Loucy (cell line): ENCODE measurements around the gene TXNDC12.

Source experiments
- H2AFZ ChIP-seq: fragments of 200-600 bp; sonication (generic); 2 replicates; pipeline ENCODE4 v1.6.0; 2016; ENCODE audit warnings: antibody characterized with exemption, mild to moderate bottlenecking, low read length, moderate library complexity
- H3F3A ChIP-seq: fragments of 200-600 bp; 2 replicates; pipeline ENCODE4 v1.6.0; 2016; ENCODE audit warnings: antibody characterized with exemption, low read depth, mild to moderate bottlenecking
- H3K27me3 ChIP-seq: fragments of 200-600 bp; sonication (generic); 2 replicates; pipeline ENCODE4 v1.6.1; 2014; ENCODE audit warnings: low read length, mild to moderate bottlenecking; ENCODE audit not compliant: insufficient read depth, poor library complexity, severe bottlenecking
- H3K36me3 ChIP-seq: fragments of 200-600 bp; sonication (generic); 2 replicates; pipeline ENCODE4 v1.6.1; 2016; ENCODE audit warnings: low read length; ENCODE audit not compliant: insufficient read depth
- H3K4me1 ChIP-seq: fragments of 200-600 bp; sonication (generic); 2 replicates; pipeline ENCODE4 v1.5.1; 2014; ENCODE audit warnings: low read length, mild to moderate bottlenecking; ENCODE audit not compliant: insufficient read depth, poor library complexity, severe bottlenecking
- H3K4me2 ChIP-seq: fragments of 200-600 bp; sonication (generic); 2 replicates; pipeline ENCODE4 v1.6.0; 2014; ENCODE audit warnings: antibody characterized with exemption, low read length, low read depth, mild to moderate bottlenecking; ENCODE audit not compliant: poor library complexity, severe bottlenecking
- H3K4me3 ChIP-seq: fragments of 200-600 bp; sonication (generic); 2 replicates; pipeline ENCODE4 v1.5.1; 2014; ENCODE audit warnings: low read length, mild to moderate bottlenecking, mixed read lengths; ENCODE audit not compliant: poor library complexity, severe bottlenecking
- H3K79me2 ChIP-seq: fragments of 200-600 bp; sonication (generic); 2 replicates; pipeline ENCODE4 v1.6.1; 2014; ENCODE audit warnings: low read length; ENCODE audit not compliant: insufficient read depth
- H3K9ac ChIP-seq: fragments of 200-600 bp; sonication (generic); 2 replicates; pipeline ENCODE4 v1.6.0; 2014; ENCODE audit warnings: mild to moderate bottlenecking, low read depth, low read length, moderate library complexity; ENCODE audit not compliant: poor library complexity, severe bottlenecking
- H3K9me2 ChIP-seq: fragments of 200-600 bp; sonication (generic); replicated peaks from 2 replicates; pipeline ENCODE4 v1.6.1; 2016; ENCODE audit warnings: low read depth, low read length, mixed read lengths
- H3K9me3 ChIP-seq: fragments of 200-600 bp; sonication (generic); 2 replicates; pipeline ENCODE4 v1.6.1; 2014; ENCODE audit warnings: mild to moderate bottlenecking, antibody characterized with exemption, low read length, low read depth; ENCODE audit not compliant: insufficient read depth
- H4K20me1 ChIP-seq: fragments of 200-600 bp; sonication (generic); 2 replicates; pipeline ENCODE4 v1.6.0; 2014; ENCODE audit warnings: antibody characterized with exemption, low read length, mild to moderate bottlenecking; ENCODE audit not compliant: insufficient read depth, poor library complexity, severe bottlenecking
- EZH2phosphoT487 ChIP-seq: fragments of 200-600 bp; IDR thresholded peaks from 2 replicates; pipeline ENCODE4 v1.6.1; 2018; ENCODE audit warnings: antibody characterized with exemption, mild to moderate bottlenecking, moderate library complexity, borderline replicate concordance
- TF ChIP-seq, protein P1 (sequence below): fragments of 200-600 bp; sonication (generic); conservative IDR thresholded peaks from 2 replicates; pipeline ENCODE4 v1.5.1; 2014; ENCODE audit warnings: mild to moderate bottlenecking, antibody characterized with exemption, low read length

Gene TXNDC12

DNA sequence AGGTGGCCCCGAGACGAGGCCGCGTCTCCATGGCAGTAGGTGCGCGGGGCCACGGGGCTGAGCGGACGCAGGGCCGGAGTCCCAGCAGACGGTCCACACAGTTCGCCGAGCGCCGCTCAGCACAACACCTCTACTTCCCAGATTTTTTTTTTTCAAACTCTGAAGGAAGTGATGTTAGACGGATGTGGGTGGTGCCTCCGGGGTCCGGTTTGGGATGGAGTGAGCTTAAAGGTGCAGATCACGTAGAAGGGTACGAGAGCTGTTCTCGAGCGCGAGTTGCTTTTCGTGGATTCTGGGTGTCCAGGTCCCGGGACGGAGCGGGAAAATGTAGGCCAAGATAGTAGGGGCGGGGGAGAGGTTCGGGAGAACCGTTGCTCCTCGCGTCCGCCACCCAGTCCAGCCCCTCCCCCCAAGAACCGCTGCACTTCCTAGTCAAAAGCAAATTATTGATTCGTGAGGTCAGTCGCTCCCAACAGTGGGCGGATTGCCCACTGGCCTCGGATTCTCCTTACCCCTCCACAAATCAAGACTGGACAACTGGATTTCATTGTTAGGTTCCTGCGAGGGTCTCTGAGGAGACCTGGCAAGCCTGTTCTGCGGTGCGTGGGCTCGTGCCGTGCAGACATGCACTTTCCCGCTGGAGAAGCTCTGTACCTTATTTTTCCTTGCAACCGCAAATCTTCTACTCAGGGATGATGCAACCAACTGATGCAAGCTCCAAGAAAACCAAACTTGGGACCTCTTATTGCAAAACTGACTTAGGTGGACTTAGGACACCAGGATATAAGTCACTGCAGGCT is at the start of gene TXNDC12:
Gene TXNDC12, minus strand, starts transcription at position 126 of the 800 bp plus-strand sequence. Its CDS starts 95 bp downstream, at position 31.
- Histone ChIP-seq H3K36me3 (peaks cover 3% of the 10 kb centered on the region; the same call in 1 of the 2 replicates), H3K79me2 (peaks cover 92% of the 10 kb centered on the region), H3K4me1 (peaks cover 44% of the 10 kb centered on the region), H3K9ac (peak within 1 kb of the TSS; percentile 91), H3K9me2 (no peaks in the 10 kb centered on the region), H4K20me1 (peaks cover 51% of the 10 kb centered on the region), H3F3A (no peaks in the 10 kb centered on the region), H2AFZ (peak within 1 kb of the TSS; percentile 65), H3K4me2 (peak within 1 kb of the TSS; percentile 96), H3K27me3 (no peaks in the 10 kb centered on the region), H3K4me3 (peak within 1 kb of the TSS; percentile 86), H3K9me3 (no peaks in the 10 kb centered on the region)
- TF ChIP-seq, protein P1, sequence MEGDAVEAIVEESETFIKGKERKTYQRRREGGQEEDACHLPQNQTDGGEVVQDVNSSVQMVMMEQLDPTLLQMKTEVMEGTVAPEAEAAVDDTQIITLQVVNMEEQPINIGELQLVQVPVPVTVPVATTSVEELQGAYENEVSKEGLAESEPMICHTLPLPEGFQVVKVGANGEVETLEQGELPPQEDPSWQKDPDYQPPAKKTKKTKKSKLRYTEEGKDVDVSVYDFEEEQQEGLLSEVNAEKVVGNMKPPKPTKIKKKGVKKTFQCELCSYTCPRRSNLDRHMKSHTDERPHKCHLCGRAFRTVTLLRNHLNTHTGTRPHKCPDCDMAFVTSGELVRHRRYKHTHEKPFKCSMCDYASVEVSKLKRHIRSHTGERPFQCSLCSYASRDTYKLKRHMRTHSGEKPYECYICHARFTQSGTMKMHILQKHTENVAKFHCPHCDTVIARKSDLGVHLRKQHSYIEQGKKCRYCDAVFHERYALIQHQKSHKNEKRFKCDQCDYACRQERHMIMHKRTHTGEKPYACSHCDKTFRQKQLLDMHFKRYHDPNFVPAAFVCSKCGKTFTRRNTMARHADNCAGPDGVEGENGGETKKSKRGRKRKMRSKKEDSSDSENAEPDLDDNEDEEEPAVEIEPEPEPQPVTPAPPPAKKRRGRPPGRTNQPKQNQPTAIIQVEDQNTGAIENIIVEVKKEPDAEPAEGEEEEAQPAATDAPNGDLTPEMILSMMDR, result no peak
- no peak for TF ChIP-seq EZH2phosphoT487

DNA sequence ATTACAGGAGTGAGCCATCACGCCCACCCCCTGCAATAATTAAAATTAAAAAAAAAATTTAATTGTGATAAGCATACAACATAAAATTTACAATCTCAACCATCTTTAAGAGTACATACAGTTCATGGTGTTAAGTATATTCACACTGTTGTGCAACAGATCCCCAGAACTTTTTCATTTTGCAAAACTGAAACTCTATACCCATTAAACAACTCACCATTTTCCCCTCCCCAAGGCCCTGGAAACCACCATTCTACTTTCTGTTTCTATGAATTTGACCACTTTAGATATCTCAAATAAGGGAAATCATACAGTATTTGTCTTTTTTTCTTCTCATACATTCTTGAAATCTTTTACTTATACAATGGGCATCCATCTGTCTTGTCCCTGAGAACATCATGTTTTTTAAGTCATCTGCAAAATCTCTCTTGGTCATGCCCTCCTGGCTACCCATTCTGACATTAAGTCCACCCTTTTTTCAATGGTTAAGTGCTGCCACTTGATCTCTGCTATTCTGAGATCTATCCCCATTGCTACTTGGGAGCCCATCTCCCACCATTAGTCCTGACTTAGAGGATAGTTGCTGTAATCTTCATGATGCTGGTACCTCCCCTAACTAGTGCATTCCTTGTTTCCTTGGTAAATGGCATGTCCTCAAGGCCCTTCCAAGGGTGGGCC is 47.5 kb upstream of the TXNDC12 start:
- Histone ChIP-seq H3K9me3 (no peaks in the 10 kb centered on the region), H3K4me1 (no peaks in the 10 kb centered on the region), H3K4me3 (no peak overlapping the region), H3F3A (no peaks in the 10 kb centered on the region), H3K4me2 (no peak overlapping the region), H3K9me2 (no peaks in the 10 kb centered on the region), H3K36me3 (no peaks in the 10 kb centered on the region), H2AFZ (no peak overlapping the region; the same call in 1 of the 2 replicates), H4K20me1 (no peaks in the 10 kb centered on the region), H3K79me2 (no peaks in the 10 kb centered on the region), H3K27me3 (no peaks in the 10 kb centered on the region), H3K9ac (no peak overlapping the region)
- TF ChIP-seq EZH2phosphoT487, result no peak
- TF ChIP-seq, protein P1, result no peak

DNA sequence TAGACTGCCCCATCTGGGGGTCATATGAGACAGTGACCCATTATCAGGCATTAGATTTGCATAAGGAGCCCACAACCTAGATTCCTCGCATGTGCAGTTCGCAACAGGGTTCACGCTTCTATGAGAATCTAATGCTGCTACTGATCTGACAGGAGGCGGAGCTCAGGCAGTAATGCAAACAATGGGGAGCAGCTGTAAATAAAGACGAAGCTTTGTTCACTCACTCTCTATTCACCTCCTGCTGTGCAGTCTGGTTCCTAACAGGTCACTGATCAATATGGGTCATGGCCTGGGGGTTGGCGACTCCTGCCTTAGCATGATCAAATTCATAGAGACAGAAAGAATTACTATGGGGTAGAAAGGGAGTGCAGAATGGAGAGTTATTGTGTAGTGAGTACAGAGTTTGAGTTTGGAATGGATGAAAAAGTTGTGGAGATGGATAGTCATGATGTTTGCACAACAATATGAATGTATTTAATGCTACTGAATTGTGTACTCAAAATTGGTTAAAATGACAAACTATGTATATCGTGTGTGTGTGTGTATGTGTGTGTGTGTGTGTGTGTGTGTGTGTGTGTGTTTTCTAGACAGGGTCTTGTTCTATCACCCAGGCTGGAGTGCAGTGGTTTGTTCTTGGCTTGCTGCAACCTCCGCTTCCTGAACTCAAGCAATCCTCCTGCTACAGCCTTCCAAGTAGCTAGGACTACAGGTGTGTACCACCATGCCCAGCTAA is 43.3 kb upstream of the TXNDC12 start:
- H3K79me2 ChIP-seq, result no peaks in the 10 kb centered on the region
- H3F3A ChIP-seq, result no peaks in the 10 kb centered on the region
- TF ChIP-seq EZH2phosphoT487, result no peak
- TF ChIP-seq, protein P1, result no peak
- no peak overlapping the region for H2AFZ ChIP-seq
- no peaks in the 10 kb centered on the region for H3K4me1 ChIP-seq
- H3K9me3 ChIP-seq, result no peaks in the 10 kb centered on the region
- H3K4me3 ChIP-seq, result no peak overlapping the region
- no peak overlapping the region for H3K4me2 ChIP-seq
- H3K36me3 ChIP-seq, result no peaks in the 10 kb centered on the region
- H3K9me2 ChIP-seq, result no peaks in the 10 kb centered on the region
- H3K27me3 ChIP-seq, result no peaks in the 10 kb centered on the region
- no peaks in the 10 kb centered on the region for H4K20me1 ChIP-seq
- no peak overlapping the region for H3K9ac ChIP-seq
